ENCODE data around the gene MTMR8.
"Not testable (repeated sequence)": the region's sequence is repeated elsewhere in the genome, so short reads cannot be mapped to it uniquely, and the experiment has no call there.

MTMR8 gene

DNA sequence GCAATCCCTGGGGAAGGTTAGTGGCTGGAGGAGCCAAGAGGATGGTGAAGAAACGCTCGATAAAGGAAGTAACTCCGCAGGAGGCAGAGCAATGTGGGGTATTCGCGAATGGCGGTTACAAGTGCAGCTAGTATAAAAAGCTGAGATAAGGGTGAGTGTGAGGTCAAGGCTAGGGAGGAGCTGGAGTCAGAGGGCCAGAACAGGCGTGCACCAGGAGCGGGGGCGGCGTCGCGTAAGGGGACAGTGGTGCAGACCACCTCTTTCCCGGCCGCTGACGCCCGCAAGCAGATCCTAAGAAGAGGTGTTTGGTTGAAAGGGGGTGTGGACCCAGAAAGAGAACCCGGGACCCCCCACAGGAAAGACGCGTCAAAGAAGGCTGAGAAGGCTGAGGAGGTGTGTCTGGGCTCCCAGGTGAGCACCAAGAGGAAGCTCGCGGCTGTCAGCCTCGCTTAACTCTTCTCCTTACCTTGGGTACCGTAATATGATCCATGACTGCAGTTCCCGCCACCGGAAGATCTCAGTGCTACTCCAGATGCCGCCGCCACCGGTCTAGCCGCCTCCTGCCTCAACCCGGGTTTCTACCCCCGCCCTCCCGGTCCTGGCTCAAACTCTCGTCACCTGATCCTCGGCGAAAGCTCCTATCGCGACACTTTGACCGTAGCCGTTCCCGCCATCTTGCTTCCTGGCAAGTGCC lies at the start of gene MTMR8:
Gene MTMR8, minus strand, starts transcription at position 579 of the 694 bp plus-strand sequence. Its CDS starts 89 bp downstream, at position 490.
- peak; percentile 71 for DNase-seq
- in situ Hi-C loops (cut with HindIII; ENCODE audit: low pct_ligation_motif_present, low pct_unique_long_range_greater_than_20kb, low sequenced_read_pairs), result no loop called here

GRCh38 chrX:64439551-64439950 lies 44.3 kb upstream of the MTMR8 start:
- in situ Hi-C loops (cut with HindIII; ENCODE audit: low pct_ligation_motif_present, low pct_unique_long_range_greater_than_20kb, low sequenced_read_pairs), result no loop called here
- no peak for DNase-seq

DNA sequence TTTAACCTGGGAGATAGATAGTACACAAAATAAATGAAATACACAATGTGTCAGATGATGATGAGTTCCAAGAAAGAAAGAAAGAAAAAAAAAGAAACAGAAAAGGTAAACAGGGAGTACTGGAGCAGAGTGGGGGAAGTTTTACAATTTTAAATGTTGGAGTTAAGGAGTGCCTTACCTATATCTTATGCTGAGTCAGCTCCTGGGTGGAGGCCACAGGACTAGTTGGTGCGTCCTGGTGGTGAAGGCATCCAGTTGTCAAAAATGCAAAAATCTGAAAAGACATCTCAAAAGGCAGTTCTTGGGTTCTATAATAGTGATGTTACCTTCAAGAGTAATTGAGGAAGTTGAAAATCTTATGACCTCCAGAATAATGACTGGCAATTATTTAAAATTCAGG lies 42.4 kb upstream of the MTMR8 start:
- DNase-seq, result no peak
- in situ Hi-C loops (cut with HindIII; ENCODE audit: low pct_ligation_motif_present, low pct_unique_long_range_greater_than_20kb, low sequenced_read_pairs), result no loop called here

DNA sequence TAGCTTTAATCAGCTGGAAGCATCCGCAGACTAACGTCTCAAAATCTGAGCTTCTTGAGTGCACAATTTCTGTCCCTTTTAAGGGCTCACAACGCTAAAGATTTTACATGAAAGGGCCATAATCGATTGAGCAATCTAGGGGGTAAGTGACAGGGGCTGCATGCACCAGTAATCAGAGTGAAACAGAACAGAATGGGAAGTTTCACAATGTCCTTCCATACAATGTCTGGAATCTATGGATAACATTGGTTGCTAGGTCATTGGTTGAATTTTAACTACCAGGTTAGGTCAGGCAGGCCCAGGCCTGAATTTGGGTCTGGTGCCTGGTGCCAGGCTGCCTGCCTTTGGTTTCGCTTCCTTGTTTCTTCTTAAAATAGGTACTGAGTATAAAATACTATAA lies 42.0 kb upstream of the MTMR8 start:
- in situ Hi-C loops (cut with HindIII; ENCODE audit: low pct_ligation_motif_present, low pct_unique_long_range_greater_than_20kb, low sequenced_read_pairs), result no loop called here
- DNase-seq, result no peak

GRCh38 chrX:64428371-64428770 lies 33.1 kb upstream of the MTMR8 start:
- in situ Hi-C loops (cut with HindIII; ENCODE audit: low pct_ligation_motif_present, low pct_unique_long_range_greater_than_20kb, low sequenced_read_pairs), result no loop called here
- DNase-seq, result no peak

- in situ Hi-C loops (cut with HindIII; ENCODE audit: low pct_ligation_motif_present, low pct_unique_long_range_greater_than_20kb, low sequenced_read_pairs), result no loop called here
- DNase-seq, result no peak
These were observed 32.5 kb upstream of the MTMR8 start for GRCh38 chrX:64427787-64428186.

GRCh38 chrX:64427281-64427680 lies 32.0 kb upstream of the MTMR8 start:
- in situ Hi-C loops (cut with HindIII; ENCODE audit: low pct_ligation_motif_present, low pct_unique_long_range_greater_than_20kb, low sequenced_read_pairs), result no loop called here
- DNase-seq, result no peak

GRCh38 chrX:64409730-64410129 lies 14.5 kb upstream of the MTMR8 start:
- DNase-seq; in situ Hi-C loops (cut with HindIII; ENCODE audit: low pct_ligation_motif_present, low pct_unique_long_range_greater_than_20kb, low sequenced_read_pairs): not testable (repeated sequence)

DNA sequence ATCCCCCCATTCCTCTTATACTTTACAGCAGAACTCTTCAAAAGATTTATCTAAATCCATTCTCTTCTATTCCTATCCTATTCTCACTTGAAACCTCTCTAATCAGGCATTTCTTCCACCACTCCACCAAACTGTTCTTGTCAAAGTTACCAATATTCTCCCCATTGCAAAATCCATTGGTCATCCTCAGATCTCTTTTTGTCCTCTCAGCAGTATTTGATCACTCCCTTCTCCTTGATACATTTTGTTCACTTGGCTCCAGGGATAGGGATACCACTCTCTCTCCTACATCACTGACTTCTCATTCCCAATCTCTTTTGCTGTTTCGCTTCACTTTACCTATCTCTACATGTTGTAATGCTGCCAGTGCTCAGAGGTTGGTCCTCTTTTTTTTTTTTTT lies 2.8 kb upstream of the MTMR8 start:
- in situ Hi-C loops (cut with HindIII; ENCODE audit: low pct_ligation_motif_present, low pct_unique_long_range_greater_than_20kb, low sequenced_read_pairs), result no loop called here

DNA sequence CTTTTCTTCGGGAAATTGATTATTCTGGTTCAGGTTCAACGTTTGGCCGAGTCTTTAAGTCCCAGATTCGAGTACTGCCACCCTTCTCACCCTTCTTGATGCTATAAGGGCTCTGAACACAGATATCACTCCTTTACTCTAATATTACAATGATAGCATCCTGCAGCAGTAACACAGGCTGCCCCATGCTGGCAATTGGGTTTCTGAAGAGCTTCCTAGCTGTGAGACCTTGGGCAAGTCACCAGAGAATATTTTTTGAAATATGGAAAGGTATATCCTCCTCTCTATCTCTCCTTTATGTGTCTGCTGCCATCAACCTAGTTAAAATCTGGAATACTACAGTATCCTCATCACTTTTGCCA lies 297 bp upstream of the MTMR8 start:
- in situ Hi-C loops (cut with HindIII; ENCODE audit: low pct_ligation_motif_present, low pct_unique_long_range_greater_than_20kb, low sequenced_read_pairs), result no loop called here
- DNase-seq, result no peak

More for the DNA sequence above, 2.8 kb upstream of the MTMR8 start:
- DNase-seq, result no peak

DNA sequence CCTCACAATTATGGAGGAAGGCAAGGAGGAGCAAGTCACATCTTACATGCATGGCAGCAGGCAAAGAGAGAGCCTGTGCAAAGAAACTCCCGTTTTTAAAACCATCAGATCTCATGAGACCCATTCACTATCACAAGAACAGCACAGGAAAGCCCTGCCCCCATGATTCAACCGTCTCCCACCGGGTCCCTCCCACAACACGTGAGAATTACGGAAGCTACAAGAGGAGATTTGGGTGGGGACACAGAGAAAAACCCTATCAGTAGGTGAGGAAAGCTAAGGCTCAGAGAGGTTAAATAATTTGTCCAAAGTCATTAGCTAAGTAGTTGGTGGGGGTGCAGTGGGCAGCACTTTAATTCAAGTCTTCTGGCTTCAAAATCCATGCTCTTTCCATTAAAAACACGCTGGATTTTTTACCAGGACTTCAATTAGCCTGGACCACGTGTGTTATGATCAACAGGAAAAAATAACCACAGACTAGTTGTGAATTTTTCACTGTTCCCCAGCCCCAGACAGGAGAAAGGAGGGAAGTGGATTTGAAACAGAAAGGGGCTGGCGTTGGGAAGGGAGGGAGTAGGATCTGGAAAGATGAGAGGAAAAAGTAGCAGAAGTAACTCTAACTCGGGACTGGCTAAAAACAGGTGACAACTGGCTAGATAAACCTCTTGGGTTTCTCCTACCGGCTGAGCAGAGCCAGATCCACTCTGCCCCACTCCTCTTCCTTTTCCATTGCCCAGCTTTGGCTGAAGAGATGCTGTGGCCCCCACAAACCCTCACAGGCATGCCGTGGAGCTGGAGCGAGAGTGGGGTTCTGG lies 986 bp downstream of the MTMR8 start:
- DNase-seq, result no peak
- in situ Hi-C loops (cut with HindIII; ENCODE audit: low pct_ligation_motif_present, low pct_unique_long_range_greater_than_20kb, low sequenced_read_pairs), result no loop called here

- no peak for DNase-seq
- in situ Hi-C loops (cut with HindIII; ENCODE audit: low pct_ligation_motif_present, low pct_unique_long_range_greater_than_20kb, low sequenced_read_pairs), result no loop called here
These were observed 5.8 kb downstream of the MTMR8 start for GRCh38 chrX:64389489-64389888.

DNA sequence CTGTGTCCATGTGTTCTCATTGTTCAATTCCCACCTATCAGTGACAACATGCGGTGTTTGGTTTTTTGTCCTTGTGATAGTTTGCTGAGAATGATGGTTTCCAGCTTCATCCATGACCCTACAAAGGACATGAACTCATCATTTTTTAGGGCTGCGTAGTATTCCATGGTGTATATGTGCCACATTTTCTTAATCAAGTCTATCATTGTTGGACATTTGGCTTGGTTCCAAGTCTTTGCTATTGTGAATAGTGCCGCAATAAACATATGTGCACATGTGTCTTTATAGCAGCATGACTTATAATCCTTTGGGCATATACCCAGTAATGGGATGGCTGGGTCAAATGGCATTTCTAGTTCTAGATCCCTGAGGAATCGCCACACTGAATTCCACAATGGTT lies 14.5 kb downstream of the MTMR8 start:
- DNase-seq; in situ Hi-C loops (cut with HindIII; ENCODE audit: low pct_ligation_motif_present, low pct_unique_long_range_greater_than_20kb, low sequenced_read_pairs): not testable (repeated sequence)

DNA sequence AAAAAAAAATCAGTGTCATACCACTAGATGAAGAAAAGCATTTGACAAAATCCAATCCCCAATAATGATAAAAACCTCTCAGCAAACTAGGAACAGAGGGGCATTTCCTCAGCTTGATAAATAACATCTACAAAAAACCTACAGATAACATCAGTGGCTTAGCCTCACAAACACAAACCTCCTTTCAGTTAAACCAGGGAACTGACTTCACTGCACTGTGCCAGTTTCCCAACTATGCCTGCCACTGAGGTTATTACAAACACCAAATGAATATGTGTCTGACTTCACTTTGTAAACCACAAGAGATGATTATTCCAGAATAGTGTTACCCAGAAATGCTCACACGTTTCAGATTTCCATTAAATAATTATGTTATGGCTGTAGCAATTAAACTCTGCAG lies 15.3 kb downstream of the MTMR8 start:
- in situ Hi-C loops (cut with HindIII; ENCODE audit: low pct_ligation_motif_present, low pct_unique_long_range_greater_than_20kb, low sequenced_read_pairs), result no loop called here
- no peak for DNase-seq

DNA sequence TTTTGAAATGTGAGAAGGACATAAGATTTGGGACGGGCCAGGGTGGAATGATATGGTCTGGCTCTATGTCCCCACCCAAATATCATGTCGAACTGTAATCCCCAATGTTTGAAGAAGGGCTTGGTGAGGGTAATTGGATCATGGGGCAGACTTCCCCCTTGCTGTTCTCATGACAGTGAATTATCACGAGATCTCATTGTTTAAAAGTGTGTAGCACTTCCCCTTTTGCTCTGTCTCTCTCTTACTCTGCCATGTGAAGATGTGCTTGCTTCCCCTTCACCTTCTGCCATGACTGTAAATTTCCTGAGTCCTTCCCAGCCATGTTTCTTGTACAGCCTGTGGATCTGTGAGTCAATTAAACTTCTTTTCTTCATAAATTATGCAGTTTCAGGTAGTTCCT lies 17.5 kb downstream of the MTMR8 start:
- in situ Hi-C loops (cut with HindIII; ENCODE audit: low pct_ligation_motif_present, low pct_unique_long_range_greater_than_20kb, low sequenced_read_pairs), result no loop called here

GRCh38 chrX:64352081-64352480 lies 43.2 kb downstream of the MTMR8 start:
- in situ Hi-C loops (cut with HindIII; ENCODE audit: low pct_ligation_motif_present, low pct_unique_long_range_greater_than_20kb, low sequenced_read_pairs), result no loop called here
- DNase-seq, result no peak

More for the DNA sequence above, 17.5 kb downstream of the MTMR8 start:
- DNase-seq, result no peak

- no peak for DNase-seq
- in situ Hi-C loops (cut with HindIII; ENCODE audit: low pct_ligation_motif_present, low pct_unique_long_range_greater_than_20kb, low sequenced_read_pairs), result no loop called here
These were observed 44.7 kb downstream of the MTMR8 start for GRCh38 chrX:64350521-64350920.

DNA sequence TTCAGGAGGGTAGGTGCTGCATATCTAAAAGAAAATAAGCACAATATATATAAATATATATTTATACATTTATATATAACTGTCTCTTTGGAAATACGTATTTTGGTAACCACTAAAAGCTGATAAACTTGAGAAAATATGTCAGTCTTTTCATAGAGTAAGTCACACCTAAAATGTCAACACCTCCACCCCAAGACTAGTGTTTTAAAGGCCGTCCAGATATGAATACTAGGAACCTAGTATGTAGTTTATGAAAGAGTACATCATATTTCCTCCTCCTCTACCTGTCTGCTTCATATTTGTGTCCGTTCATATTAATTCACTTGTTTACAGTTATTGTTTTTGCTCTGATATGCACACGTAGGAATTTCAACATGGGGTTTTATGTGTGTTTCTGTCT lies 45.2 kb downstream of the MTMR8 start:
- no peak for DNase-seq
- in situ Hi-C loops (cut with HindIII; ENCODE audit: low pct_ligation_motif_present, low pct_unique_long_range_greater_than_20kb, low sequenced_read_pairs), result no loop called here

GRCh38 chrX:64342811-64343210 lies 52.4 kb downstream of the MTMR8 start:
- DNase-seq, result no peak
- in situ Hi-C loops (cut with HindIII; ENCODE audit: low pct_ligation_motif_present, low pct_unique_long_range_greater_than_20kb, low sequenced_read_pairs), result no loop called here

GRCh38 chrX:64338296-64338695 lies 57.0 kb downstream of the MTMR8 start:
- no peak for DNase-seq
- in situ Hi-C loops (cut with HindIII; ENCODE audit: low pct_ligation_motif_present, low pct_unique_long_range_greater_than_20kb, low sequenced_read_pairs), result no loop called here
